K562 (cell line): ENCODE measurements around the gene CRTC3. TPM values are rescaled to one million over a fixed set of nuclear protein-coding genes. Genes with fewer than 3 reads are reported as not detected.

ENCODE experiments used
- ATAC-seq: fragments of 200-7000 bp; cut with Tn5 transposase; 3 replicates; pipeline ENCODE4 v1.9.1; 2020; ENCODE audit warnings: moderate library complexity
- BruUV-seq: library from RNA; stranded (reverse); fragments of 400-500 nt; replicated peaks from 2 replicates; lab custom pipeline; 2021; lab: Mats Ljungman, UMichigan
- CTCF ChIA-PET: fragments of 300-600 bp; formaldehyde crosslinking; extraction: SDS; loops from one replicate; lab custom pipeline; 2021; ENCODE audit warnings: low intra/inter-chr PET ratio; lab: Yijun Ruan, JAX
- POLR2A ChIA-PET: fragments of 300-600, 350-650 bp; sonication (Branson Sonifier 250); formaldehyde crosslinking; extraction: SDS; loops from one replicate; lab custom pipeline; 2021; ENCODE audit warnings: antibody characterized with exemption, inconsistent platforms; lab: Yijun Ruan, JAX
- DNase-seq, 4 experiments: peaks; one replicate each; pipeline versions ENCODE4 v3.0.0 to v3.0.0-alpha.2; 2011 to 2018; ENCODE audit warnings: low spot score in 3 of 4, mixed read lengths in 3 of 4; ENCODE audit errors: extremely low read depth in 1 of 4
- FAIRE-seq: peaks from 2 replicates; lab custom pipeline; 2011; peaks lifted over from hg19 to GRCh38; lab: Jason Lieb, UNC
- H2AFZ ChIP-seq: 2 replicates; pipeline ENCODE4 v1.6.0; 2011; ENCODE audit warnings: low read depth, low read length, control low read depth, inconsistent platforms
- H3K27ac ChIP-seq: fragments of 200-600 bp; 3 replicates; pipeline ENCODE4 v1.8.0; 2011; ENCODE audit warnings: low read depth, mild to moderate bottlenecking, control low read depth, inconsistent platforms, low read length, moderate library complexity, mixed read lengths; ENCODE audit errors: extremely low read depth
- H3K27me3 ChIP-seq, 2 experiments: fragments of 300-600 bp in 1 of 2; 2 replicates in 1 of 2; 3 replicates in 1 of 2; pipeline versions ENCODE4 v1.6.0 to v1.8.0; 2011; ENCODE audit warnings: inconsistent platforms in 2 of 2, low read length in 2 of 2, mild to moderate bottlenecking in 1 of 2, mixed read lengths in 1 of 2, moderate library complexity in 1 of 2; ENCODE audit not compliant: control insufficient read depth in 2 of 2, insufficient read depth in 2 of 2
- H3K36me3 ChIP-seq: fragments of 300-600 bp; 3 replicates; pipeline ENCODE4 v1.8.0; 2011; ENCODE audit warnings: mild to moderate bottlenecking, low read length, inconsistent platforms; ENCODE audit not compliant: control insufficient read depth, insufficient read depth
- H3K4me1 ChIP-seq, 2 experiments: fragments of 200-600 bp in 1 of 2; replicated peaks in 1 of 2; 2 replicates in 1 of 2; 3 replicates in 1 of 2; pipeline versions ENCODE4 v1.5.1 to v1.8.0; 2011; ENCODE audit warnings: inconsistent platforms in 2 of 2, low read length in 2 of 2, mild to moderate bottlenecking in 1 of 2, mixed read lengths in 1 of 2, moderate library complexity in 1 of 2; ENCODE audit not compliant: control insufficient read depth in 2 of 2, insufficient read depth in 2 of 2
- H3K4me2 ChIP-seq: 2 replicates; pipeline ENCODE4 v1.6.1; 2011; ENCODE audit warnings: low read length, control low read depth, inconsistent platforms, mixed read lengths; ENCODE audit not compliant: insufficient read depth
- H3K4me3 ChIP-seq: fragments of 200-600 bp; sonication (generic), shearing (Covaris generic); 2 replicates; pipeline ENCODE4 v1.5.1; 2016; ENCODE audit warnings: control low read depth, inconsistent platforms
- H3K79me2 ChIP-seq: fragments of 200-600 bp; 3 replicates; pipeline ENCODE4 v1.8.0; 2011; ENCODE audit warnings: low read length, inconsistent platforms; ENCODE audit not compliant: control insufficient read depth, insufficient read depth
- H3K9ac ChIP-seq, 2 experiments: 2 replicates each; pipeline versions ENCODE4 v1.6.0 to v1.6.1; 2011; ENCODE audit warnings: low read depth in 2 of 2, low read length in 2 of 2, control low read depth in 1 of 2, inconsistent platforms in 1 of 2, mild to moderate bottlenecking in 1 of 2, mixed read lengths in 1 of 2; ENCODE audit not compliant: insufficient read depth in 1 of 2
- H3K9me1 ChIP-seq: one replicate; pipeline ENCODE4 v1.6.0; 2011; ENCODE audit warnings: inconsistent platforms, mild to moderate bottlenecking, low read length, moderate library complexity; ENCODE audit not compliant: control insufficient read depth, insufficient read depth
- H3K9me3 ChIP-seq: replicated peaks from 2 replicates; pipeline ENCODE4 v1.5.1; 2011; ENCODE audit warnings: low read depth, low read length, inconsistent platforms; ENCODE audit not compliant: control insufficient read depth, insufficient read depth
- H4K20me1 ChIP-seq: replicated peaks from 2 replicates; pipeline ENCODE4 v1.6.1; 2011; ENCODE audit warnings: low read length, inconsistent platforms, mixed read lengths; ENCODE audit not compliant: control insufficient read depth, insufficient read depth
- CEBPB ChIP-seq: fragments of 450-650 bp; IDR thresholded peaks from 2 replicates; pipeline ENCODE4 v1.6.1; 2016; ENCODE audit warnings: missing genetic modification characterization, missing compliant biosample characterization
- CTBP1 ChIP-seq: fragments of 450-650 bp; IDR thresholded peaks from 2 replicates; pipeline ENCODE4 v1.6.1; 2016; ENCODE audit warnings: borderline replicate concordance
- FOSL1 ChIP-seq: fragments of 200-800 bp; sonication (Bioruptor generic); conservative IDR thresholded peaks from 2 replicates; pipeline ENCODE4 v1.6.1; 2016; ENCODE audit warnings: missing genetic modification characterization, missing compliant biosample characterization
- L3MBTL2 ChIP-seq: fragments of 450-650 bp; IDR thresholded peaks from 2 replicates; pipeline ENCODE4 v1.6.1; 2016; ENCODE audit warnings: mild to moderate bottlenecking, moderate library complexity
- PATZ1 ChIP-seq: fragments of 250-450 bp; sonication (Bioruptor Pico); IDR thresholded peaks from 2 replicates; pipeline ENCODE4 v1.5.0; 2020; ENCODE audit warnings: mild to moderate bottlenecking, borderline replicate concordance
- PKNOX1 ChIP-seq: fragments of 450-650 bp; IDR thresholded peaks from 2 replicates; pipeline ENCODE4 v1.6.1; 2016
- POU5F1 ChIP-seq: fragments of 150-350 bp; IDR thresholded peaks from 2 replicates; pipeline ENCODE4 v1.6.1; 2014; ENCODE audit warnings: borderline replicate concordance, low read length, low read depth, mild to moderate bottlenecking; ENCODE audit not compliant: partially characterized antibody
- PRPF4 ChIP-seq: fragments of 200-400 bp; formaldehyde crosslinking; IDR thresholded peaks from one replicate; pipeline ENCODE4 v1.6.1; 2017; ENCODE audit warnings: low read length, low read depth, mild to moderate bottlenecking; ENCODE audit not compliant: insufficient read depth, poor library complexity, severe bottlenecking
- ZNF384 ChIP-seq: IDR thresholded peaks from 2 replicates; pipeline ENCODE4 v1.6.1; 2012; ENCODE audit warnings: low read depth, low read length, improper control_type of control experiment
- WGBS: fragments of 100-300 bp; shearing (Covaris generic); methylation state at CpG from one replicate; pipeline ENCODE4 v1.1.6; 2016; ENCODE audit warnings: low coverage, mixed read lengths; ENCODE audit not compliant: insufficient coverage; ENCODE audit errors: missing lambda C conversion rate; 5-methylcytosine and 5-hydroxymethylcytosine counted together
- in situ Hi-C: fragments of 300-500 bp; cut with MboI; formaldehyde crosslinking; loops from 4 replicates; pipeline ENCODE4 v1.15.0; 2018; ENCODE audit warnings: inconsistent platforms, mixed read lengths
- intact Hi-C: fragments of 100-400 bp; cut with micrococcal nuclease; formaldehyde crosslinking; loops from 2 replicates; pipeline ENCODE4 v1.14.2; 2022
- polyA plus RNA-seq, 8 experiments: library from polyadenylated mRNA; depleted of rRNA in 4 of 8; stranded (reverse) in 5 of 8; unstranded in 3 of 8; fragments of >200 nt; fragmentation: Nextera tagmentation in 2 of 8; fragmentation: Illumina TruSeq in 1 of 8; extraction: Ambion mirVana in 2 of 8; extraction: Trizol in 1 of 8; gene quantifications; 2 replicates each; pipeline versions ENCODE4 v1.2.1 to v1.2.3, GENCODE V29; 2011 to 2014; ENCODE audit warnings: inconsistent platforms in 1 of 8, missing spikeins in 1 of 8
- total RNA-seq, 7 experiments: library from RNA; depleted of rRNA in 6 of 7; stranded (reverse); fragments of >200 nt in 6 of 7; fragmentation: Illumina TruSeq in 2 of 7; extraction: Trizol in 2 of 7; gene quantifications; 2 replicates each; pipeline versions ENCODE4 v1.2.1 to v1.2.3, GENCODE V29; 2011 to 2021; ENCODE audit warnings: low replicate concordance in 1 of 7
- TF ChIP-seq, protein P1 (sequence below): fragments of 450-650 bp; IDR thresholded peaks from 2 replicates; pipeline ENCODE4 v1.6.1; 2017; ENCODE audit warnings: antibody characterized with exemption, mild to moderate bottlenecking
- TF ChIP-seq, protein P2 (sequence below), 2 experiments: fragments of 200-800 bp in 1 of 2; sonication (Bioruptor generic) in 1 of 2; sonication (generic) in 1 of 2; formaldehyde crosslinking in 1 of 2; IDR thresholded peaks in 1 of 2; conservative IDR thresholded peaks in 1 of 2; 2 replicates each; pipeline versions ENCODE4 v1.5.0 to v1.6.1; 2016 to 2020; ENCODE audit warnings: missing compliant biosample characterization in 1 of 2, missing genetic modification characterization in 1 of 2, missing genetic modification reagents in 1 of 2

The CRTC3 gene
- total and polyA plus RNA-seq, 9 of the 15 experiments (the other 6 are each of a cell fraction or from before 2014, with no cell fraction given), result 1.2 to 19.0 (median 11.6) TPM

- H3K9ac ChIP-seq, result peak overlapping the region; percentile 25 to 64; a peak in 3 of 4 replicates
- peak; percentile 58; the same call in 1 of the 2 replicates for TF ChIP-seq L3MBTL2
- TF ChIP-seq CEBPB (tag), result no peak
- TF ChIP-seq PKNOX1, result peak; percentile 22; the same call in 1 of the 2 replicates
- peak; percentile 48 for TF ChIP-seq FOSL1 (tag)
- no peak for TF ChIP-seq PATZ1 (CRISPR knock-in tag)
- no peak for TF ChIP-seq POU5F1
- TF ChIP-seq, protein P1, sequence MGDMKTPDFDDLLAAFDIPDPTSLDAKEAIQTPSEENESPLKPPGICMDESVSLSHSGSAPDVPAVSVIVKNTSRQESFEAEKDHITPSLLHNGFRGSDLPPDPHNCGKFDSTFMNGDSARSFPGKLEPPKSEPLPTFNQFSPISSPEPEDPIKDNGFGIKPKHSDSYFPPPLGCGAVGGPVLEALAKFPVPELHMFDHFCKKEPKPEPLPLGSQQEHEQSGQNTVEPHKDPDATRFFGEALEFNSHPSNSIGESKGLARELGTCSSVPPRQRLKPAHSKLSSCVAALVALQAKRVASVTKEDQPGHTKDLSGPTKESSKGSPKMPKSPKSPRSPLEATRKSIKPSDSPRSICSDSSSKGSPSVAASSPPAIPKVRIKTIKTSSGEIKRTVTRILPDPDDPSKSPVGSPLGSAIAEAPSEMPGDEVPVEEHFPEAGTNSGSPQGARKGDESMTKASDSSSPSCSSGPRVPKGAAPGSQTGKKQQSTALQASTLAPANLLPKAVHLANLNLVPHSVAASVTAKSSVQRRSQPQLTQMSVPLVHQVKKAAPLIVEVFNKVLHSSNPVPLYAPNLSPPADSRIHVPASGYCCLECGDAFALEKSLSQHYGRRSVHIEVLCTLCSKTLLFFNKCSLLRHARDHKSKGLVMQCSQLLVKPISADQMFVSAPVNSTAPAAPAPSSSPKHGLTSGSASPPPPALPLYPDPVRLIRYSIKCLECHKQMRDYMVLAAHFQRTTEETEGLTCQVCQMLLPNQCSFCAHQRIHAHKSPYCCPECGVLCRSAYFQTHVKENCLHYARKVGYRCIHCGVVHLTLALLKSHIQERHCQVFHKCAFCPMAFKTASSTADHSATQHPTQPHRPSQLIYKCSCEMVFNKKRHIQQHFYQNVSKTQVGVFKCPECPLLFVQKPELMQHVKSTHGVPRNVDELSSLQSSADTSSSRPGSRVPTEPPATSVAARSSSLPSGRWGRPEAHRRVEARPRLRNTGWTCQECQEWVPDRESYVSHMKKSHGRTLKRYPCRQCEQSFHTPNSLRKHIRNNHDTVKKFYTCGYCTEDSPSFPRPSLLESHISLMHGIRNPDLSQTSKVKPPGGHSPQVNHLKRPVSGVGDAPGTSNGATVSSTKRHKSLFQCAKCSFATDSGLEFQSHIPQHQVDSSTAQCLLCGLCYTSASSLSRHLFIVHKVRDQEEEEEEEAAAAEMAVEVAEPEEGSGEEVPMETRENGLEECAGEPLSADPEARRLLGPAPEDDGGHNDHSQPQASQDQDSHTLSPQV, result peak; percentile 70
- no peak for TF ChIP-seq PRPF4
- peak; percentile 19; the same call in 1 of the 2 replicates for TF ChIP-seq CTBP1
- peak; percentile 31; the same call in 1 of the 2 replicates for TF ChIP-seq ZNF384
- TF ChIP-seq, protein P2, sequence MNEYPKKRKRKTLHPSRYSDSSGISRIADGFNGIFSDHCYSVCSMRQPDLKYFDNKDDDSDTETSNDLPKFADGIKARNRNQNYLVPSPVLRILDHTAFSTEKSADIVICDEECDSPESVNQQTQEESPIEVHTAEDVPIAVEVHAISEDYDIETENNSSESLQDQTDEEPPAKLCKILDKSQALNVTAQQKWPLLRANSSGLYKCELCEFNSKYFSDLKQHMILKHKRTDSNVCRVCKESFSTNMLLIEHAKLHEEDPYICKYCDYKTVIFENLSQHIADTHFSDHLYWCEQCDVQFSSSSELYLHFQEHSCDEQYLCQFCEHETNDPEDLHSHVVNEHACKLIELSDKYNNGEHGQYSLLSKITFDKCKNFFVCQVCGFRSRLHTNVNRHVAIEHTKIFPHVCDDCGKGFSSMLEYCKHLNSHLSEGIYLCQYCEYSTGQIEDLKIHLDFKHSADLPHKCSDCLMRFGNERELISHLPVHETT (CRISPR knock-in tag; conservative IDR thresholded peaks at IDR 0.05 in 1 of 2, IDR thresholded peaks at IDR 0.05 in 1 of 2), result 0 out of 4 replicates have a peak, but pooled peaks of 1 of the 2 experiments have one; percentile 32
These were observed 137.5 kb downstream of the CRTC3 start for GRCh38 chr15:90667073-90667754.

More at GRCh38 chr15:90667073-90667754, 137.5 kb downstream of the CRTC3 start:
- Histone ChIP-seq H3K9me1 (no peaks in the 10 kb centered on the region), H3K27ac (peak overlapping the region; percentile 40; the same call in 1 of the 3 replicates), H3K36me3 (no peaks in the 10 kb centered on the region), H3K79me2 (peaks cover 10% of the 10 kb centered on the region; the same call in 2 of the 3 replicates), H3K4me3 (no peak overlapping the region), H3K27me3 (no peaks in the 10 kb centered on the region; a peak in 1 of 5 replicates), H2AFZ (peak overlapping the region; percentile 94), H3K4me2 (no peak overlapping the region), H3K4me1 (peaks cover 12 to 23% of the 10 kb centered on the region in 2 experiments; a peak in 4 of 5 replicates), H4K20me1 (no peaks in the 10 kb centered on the region), H3K9me3 (no peaks in the 10 kb centered on the region)
- intact Hi-C loops (no loop called here), in situ Hi-C loops (no loop called here)
- CTCF ChIA-PET, result no interaction called here
- POLR2A ChIA-PET, result interaction anchor here (0.9 to 1.5 kb wide), 3 partner anchors 17 to 19 kb away, joined by 3 to 5 read pairs (median 3); no protein-coding TSS in a partner anchor
- no TSS peak for BruUV-seq
- DNase-seq (no peak), FAIRE-seq (peak; percentile 52), ATAC-seq (no peak)
- 43% methylated on average over 8 of the region's 8 CpGs for WGBS
